Middle frontal gyrus (tissue), 1 donor: ENCODE measurements around the gene SLC35C1.

ENCODE experiments used
- DNase-seq: peaks from one replicate; pipeline ENCODE4 v3.0.0-alpha.2; 2015; ENCODE audit warnings: low spot score; ENCODE audit errors: extremely low spot score

Gene SLC35C1

DNA sequence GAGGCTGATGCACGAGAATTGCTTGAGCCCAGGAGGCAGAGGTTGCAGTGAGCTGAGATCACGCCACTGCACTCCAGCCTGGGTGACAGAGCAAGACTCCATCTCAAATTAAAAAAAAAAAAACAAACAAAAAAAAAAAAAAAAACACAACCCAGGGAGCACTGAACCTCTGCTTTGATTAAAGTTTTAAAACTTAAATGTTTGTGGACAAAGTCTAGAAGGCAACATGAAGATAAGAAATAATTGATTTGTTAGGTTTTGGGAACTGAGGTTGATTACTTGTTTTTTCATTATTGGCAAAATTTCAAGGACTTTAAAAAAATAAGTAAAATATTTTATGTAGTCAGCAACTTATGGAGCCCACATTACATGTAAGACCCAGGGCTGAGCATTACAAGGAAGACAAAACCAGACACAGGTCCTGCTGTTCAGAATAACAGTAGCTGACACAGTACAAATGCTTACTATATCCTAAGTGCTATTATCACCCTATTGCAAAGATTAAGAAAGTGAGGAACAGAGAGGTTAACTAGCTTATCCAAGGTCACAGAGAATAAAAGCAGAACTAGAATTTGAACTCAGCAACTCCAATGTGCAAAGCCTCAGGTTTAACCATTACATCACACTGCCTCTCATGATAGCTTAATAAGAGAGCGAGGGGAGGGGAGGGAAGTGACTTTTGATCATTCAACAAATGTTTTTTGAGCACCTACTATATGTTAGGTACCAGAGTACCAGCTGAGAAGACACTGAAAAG is 40.1 kb downstream of the SLC35C1 start:
- DNase-seq, result no peak

DNA sequence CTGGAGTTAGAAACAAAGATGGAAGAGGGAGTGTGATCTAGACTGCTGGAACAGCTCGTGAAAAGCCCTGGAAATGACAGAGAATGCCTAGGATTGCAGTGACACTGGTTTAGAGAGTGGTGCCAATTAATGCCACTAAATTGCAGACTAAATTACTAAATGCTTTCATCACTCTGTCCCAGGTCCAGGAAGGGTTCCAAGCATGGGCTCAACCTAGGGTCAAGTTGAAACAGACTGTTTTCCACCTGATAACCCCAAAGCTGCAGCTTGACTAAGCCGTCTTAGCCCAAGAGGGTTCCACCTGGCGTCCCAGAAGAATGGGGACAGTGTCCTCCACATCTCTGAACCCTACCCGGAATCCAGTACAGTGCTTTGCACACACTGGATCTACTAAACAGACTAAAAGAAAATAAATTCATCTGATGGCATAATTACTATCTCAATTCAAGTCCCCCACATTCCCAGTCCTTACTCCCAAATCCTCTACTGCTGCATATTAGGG is 41.3 kb downstream of the SLC35C1 start:
- DNase-seq, result no peak

DNA sequence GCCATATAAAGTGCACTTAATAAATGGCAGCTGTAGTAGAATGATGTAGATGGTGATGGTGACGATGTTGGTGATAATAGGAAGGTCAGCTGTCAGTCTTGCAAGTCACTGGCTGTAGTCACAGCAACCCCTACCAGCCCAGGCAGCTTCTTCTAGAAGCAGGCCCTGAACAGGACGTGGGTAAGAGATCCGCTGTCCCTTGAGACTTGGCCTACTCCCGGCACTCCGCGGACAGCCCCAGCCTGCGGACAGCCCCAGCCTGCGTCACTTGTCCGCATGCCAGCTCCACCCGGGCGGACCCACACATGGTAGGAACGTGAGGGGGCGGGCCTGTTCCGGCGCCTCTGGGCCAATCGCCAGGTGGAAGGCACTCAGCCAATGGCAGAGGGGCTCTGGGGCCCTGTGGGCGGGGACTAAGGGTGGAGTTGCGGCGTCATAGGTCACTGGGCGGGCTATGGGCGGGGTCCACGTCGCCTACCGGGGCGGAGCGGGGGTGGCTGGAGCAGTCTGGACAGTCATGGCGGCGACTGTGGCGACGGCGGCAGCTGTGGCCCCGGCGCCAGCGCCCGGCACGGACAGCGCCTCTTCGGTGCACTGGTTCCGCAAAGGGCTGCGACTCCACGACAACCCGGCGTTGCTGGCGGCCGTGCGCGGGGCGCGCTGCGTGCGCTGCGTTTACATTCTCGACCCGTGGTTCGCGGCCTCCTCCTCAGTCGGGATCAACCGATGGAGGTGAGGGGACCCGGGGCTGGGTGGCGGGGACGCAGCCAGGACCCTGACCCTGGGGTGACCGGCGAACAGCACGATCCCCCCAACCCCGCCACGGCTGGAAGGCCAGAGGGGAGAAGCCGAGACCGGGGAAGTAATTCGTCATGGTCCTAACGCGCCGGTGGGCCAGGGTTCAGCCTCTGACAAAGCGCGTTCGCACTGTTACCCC is 42.3 kb downstream of the SLC35C1 start, which contains the start of gene CRY2:
Gene CRY2, plus strand, starts transcription at position 502 of the 937 bp plus-strand sequence. Its CDS starts 16 bp downstream, at position 518.
- DNase-seq, result peak; percentile 95

DNA sequence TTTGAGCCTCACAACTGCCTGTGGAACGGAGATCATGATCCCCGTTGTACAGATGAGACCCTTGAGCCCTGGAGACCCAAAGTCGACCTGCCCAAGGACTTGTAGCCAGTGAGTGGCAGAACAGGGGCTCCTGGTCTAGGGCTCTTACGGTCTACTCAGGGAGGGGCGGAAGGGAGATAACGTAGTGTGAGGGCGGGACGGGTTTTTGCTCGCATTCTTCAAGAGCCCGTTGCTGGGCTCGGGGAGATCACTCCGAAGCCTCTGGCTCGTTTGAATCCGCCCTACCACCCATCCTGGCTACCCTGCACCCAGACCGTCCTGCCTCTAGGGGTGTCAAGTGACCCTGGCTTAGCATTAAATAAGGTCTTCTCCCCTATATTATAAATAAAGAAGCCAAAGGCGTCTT is 43.0 kb downstream of the SLC35C1 start:
- no peak for DNase-seq

DNA sequence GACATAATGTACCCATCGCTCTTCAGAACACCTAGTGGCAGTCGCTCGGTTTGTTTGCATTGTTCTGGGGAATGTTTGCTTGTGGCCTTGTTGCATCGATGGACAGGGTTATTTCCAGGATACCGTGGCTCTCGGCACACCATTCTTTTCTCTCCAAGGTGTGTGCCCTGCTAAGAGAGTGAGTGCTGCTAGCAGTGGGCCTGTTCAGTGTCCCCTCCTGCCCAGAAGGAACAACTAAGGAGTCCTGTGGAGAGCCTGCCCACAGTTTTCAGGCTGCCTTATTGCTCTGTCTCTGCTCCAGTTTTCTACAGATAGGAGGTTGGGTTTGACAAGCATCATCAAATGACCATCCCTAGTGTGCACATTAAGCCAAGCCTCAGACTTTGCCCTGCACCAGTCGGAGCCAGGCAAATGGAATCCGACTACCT is 43.7 kb downstream of the SLC35C1 start:
- DNase-seq, result no peak

DNA sequence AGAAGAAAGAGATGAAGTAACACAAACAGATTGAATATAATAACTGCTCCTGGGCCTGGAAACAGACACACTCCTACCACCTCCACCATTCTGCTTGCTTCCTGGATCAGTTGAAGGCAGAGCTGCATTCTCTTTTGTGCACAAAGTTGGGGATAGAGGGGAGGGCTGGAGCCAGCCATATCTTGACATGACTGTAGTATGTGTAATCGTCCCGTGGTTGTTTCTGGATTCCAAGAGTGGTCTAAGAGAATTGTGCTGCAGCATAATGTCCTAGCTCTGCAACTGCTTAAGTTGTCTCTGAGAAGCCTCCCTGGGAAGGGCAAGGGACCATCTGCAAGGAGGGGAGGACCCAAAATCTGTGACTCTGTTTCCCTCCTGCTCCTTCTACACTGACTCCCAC is 45.5 kb downstream of the SLC35C1 start:
- DNase-seq, result no peak

DNA sequence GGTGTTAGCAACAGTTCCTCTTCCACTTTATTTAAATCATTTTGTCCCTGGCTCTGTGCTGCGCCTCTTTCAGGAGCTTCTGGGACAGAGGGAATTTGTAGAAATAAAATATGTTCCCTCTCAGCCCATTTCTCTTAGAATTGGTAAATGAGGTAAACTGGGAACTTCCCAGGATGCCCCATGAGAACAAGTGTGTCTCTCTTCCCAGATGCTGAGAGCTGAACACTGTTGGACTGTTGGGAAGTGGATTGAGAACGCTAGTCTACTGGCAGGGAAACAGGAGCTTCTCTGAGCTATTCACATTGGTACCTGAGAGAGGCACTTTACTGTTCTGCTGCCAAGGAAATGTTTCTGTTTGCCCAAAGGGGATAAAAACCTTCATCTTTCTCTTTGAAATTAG is 46.3 kb downstream of the SLC35C1 start:
- no peak for DNase-seq

DNA sequence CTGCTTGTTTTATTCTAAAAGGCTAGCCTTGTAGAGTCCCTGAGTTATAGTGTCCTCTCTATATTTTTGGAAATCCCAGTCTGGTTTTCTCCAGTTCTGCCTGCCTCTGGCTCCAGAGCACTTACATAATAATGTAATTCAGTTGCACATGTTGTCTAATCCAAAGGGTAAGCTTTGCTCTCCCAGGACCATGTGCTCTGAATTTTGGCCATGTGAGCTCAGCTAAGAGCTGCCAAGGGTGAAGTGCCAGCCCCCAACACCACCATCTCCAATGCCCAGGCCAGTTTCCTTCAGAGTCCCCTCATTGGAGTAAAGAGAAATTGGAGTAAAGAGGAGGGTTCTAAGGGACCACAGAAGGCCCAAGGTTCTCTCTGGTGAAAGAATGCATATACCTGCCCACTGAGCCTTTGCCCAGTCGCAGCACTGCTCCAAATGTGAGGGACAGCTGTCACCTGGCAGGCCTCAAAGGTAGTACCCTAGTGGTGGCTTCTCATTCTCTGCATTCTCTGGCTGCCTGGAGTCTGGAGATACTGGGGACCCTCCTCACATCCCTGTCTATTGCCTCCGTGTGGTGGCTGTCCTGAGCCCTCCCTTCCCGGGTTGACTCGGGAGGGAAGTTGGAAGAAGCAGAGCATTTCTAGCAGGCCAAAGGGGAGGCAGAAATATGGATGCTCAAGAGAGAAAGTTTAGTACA is 47.2 kb downstream of the SLC35C1 start:
- DNase-seq, result no peak

DNA sequence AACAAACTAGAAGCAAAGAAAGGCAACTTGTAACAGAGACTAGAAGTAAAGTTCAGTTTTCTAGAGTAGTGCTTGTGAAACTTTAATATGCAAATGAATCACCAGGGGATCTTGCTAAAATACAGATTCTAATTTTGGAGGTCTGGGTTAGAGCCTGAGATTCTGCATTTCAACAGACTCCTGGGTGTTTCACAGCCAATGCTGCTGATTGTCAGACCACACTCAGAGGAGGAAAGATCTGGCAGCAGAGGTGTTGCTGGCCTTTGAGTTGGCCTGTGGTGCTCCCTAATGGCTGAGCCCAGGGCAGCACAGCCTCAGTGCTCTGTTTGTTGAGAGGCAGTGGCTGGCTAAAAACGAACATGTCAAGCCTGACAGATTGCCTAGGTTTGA is 47.8 kb downstream of the SLC35C1 start:
- DNase-seq, result no peak

DNA sequence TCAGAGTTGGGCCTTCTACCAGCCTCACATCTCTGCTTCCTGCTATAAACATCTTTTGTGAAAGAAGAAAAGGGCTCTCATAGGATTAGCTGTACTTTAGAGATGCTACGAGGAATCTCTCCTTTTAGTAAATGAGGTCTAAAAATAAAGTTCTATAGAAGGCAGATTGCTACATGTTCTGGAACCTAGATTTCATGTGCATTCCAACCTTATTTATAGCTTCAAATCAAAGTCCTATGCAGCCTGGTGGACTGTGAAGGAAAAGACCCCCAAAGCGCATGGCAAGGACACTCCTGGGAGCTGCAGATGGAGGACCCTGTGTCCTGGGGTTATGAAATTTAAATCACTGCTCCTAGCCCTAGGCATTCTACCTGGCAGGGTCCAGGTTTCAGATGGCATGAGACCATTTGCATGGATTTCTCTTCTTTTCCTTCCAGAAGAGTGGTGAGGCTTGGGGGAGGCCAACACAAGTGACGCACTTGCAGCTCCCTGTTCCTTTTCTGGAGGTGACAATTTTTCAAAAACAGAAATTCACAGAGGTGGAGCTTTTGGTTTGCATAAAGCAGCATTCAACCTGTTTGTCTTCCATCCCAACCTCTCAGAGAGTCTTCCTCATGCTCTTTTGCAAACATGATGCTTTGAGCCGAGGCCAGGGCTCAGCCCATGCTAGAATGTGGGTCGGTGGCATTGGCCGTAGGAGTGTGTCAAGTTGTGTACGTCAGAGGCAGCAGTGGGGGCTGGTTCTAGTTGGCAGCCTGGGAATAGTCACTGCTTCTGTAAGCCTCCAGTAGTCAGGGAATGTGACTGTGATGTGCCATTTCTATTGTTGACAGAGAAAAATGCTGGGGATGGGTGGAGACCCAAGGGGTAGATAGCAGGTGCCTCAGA is 48.6 kb downstream of the SLC35C1 start:
- DNase-seq, result peak; percentile 53

DNA sequence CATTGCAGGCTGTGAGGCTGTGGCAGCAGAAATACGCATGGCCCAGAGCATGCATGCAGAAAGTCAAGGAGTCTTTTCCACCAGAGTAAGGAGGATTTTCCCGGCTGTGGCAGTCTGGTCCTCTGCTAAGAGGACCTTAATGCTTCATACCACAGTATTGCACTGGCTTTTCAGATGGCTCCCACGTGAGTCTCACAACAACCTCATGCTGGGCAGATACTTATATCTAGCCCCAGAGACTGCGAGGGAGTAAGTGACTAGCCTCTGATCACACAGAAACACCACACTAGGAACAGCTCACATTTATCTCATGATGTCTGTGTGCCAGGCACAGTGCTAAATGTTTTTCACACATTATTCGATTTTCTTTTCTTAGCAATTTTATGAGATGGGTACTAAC is 50.4 kb downstream of the SLC35C1 start:
- no peak for DNase-seq

DNA sequence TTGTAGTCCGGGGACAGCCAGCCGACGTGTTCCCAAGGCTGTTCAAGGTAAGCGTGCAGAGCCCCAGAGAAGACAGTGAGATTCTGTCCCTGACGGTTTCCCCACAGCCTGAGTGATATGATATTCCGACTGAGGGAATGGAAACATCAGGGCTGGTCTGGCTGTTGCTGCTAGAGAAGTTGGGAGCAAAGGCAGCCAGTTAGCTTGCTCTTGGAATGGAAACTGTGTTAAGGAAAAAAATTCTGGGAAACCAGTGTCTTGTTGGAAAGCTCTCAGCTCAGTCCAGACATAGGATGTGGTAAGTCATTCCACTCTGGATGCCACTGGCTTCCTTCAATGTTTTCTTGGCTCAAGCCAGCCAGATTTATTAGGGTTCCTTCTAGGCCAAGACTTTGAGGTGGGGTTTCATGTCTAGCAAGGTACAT is 51.1 kb downstream of the SLC35C1 start:
- no peak for DNase-seq

DNA sequence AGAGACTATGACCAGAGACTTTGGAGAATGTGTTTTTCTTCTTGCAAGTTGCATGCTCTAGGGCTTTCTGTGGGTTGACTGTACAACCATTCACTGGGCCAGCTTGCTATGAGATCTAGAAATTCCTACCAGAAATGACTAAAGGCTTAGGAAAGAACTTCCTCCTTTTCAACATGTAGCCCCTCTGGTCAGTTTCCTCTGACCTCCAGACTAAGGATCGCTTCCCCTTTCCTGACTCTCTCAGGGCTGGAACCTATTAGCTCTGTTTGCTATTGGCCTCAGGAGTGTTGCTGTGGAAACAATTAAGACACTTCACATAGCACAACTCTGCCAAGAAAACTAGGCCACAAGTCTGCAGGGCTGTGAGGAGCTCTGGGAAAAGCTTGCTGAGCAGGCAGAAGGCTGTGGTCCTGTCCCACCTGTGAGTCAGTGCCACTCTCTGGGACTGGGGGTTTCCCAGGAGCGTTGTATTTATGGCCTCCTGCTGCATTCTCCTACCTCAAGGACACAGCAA is 53.1 kb downstream of the SLC35C1 start:
- no peak for DNase-seq

DNA sequence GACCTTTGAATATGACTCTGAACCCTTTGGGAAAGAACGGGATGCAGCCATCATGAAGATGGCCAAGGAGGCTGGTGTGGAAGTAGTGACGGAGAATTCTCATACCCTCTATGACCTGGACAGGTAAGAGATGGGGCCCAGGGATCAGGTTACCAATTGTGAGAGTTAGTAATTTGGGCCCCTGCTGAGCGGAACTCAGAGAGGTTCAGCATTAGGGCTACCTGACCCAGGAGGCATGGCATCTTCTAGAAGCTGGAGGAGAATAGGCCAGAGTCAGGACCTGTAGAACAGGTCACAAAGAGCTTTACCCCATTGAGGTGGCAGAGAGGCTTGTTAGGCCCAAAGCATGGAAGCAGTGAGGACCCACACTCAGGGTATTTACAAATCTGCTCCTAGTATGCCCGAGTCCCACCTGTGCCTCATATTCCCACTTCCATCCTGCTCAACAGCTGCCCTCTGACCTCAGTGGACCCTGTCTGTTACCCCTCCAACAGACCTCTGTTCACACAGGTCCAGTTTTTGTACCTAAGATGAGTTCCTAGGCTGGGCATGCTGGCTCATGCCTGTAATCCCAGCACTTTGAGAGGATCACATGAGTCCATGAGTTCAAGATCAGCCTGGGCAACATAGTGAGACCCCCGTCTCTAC is 53.9 kb downstream of the SLC35C1 start:
- no peak for DNase-seq

DNA sequence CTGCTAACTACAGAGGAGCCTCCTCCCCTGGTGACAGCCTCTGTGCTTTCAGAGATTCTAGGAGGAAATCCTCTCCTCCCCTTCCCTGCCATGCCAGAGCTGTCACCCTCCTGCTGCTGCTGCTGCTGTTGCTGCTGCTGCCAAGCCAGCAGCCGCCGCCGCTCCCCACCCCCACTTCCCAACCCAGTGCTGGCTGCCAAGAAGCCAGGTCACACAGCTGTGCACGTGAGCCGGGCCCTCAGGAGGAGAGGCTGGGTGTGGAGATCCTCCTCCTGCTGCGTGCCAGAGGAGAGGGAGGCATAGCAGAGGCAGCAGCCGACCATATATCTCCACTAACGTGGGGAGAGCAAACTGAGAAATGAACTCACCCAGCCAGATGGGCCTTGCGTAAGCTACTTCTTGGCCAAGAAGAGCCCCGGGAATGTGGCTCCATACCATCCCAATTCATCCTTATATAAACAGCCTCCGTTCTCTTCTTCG is 54.8 kb downstream of the SLC35C1 start:
- peak; percentile 77 for DNase-seq

DNA sequence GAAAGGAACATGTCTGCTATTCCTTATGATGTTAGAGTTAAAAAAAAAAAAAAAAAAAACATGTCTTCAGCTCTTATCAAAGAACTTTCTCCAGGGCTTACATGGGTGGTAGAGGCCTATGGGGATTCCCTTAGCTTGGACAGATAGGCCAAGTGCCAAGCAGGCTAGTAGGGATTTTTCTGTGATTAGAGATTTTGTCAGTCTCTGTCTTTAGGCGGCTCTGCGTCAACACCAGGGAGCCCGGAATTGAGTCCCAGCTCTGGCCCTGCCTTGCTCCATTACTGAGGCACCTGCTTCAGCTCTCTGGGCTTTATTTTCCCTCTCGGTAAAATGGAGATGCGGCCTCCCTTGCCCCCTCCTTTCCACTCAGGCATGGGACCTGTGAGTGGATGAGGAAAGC is 55.4 kb downstream of the SLC35C1 start:
- no peak for DNase-seq

DNA sequence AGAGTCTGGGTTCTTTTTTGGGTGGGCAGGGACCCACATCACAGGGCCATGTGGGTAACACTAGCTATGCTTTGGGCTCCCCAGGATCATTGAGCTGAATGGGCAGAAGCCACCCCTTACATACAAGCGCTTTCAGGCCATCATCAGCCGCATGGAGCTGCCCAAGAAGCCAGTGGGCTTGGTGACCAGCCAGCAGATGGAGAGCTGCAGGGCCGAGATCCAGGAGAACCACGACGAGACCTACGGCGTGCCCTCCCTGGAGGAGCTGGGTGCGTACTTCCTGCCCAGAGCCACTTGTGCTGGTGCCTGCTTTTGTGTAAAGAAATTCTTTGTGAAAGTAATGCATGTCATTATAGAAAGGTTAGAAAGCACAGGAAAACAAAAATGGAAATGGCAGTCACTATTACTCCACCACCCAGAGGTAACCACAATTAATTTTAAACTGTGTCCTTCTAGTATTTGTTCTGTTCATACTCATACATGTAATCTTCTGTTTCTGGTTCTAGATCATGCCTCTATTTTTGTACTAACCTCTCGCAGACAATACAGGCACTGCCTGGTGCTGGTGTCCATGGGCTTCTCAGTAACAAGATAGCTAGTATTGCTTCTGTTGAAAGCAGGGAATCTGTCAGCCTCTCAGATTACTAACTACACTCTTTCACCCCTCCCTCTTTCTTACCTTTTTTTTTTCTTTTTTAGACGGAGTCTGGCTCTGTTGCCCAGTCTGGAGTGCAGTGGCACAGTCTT is 56.0 kb downstream of the SLC35C1 start:
- no peak for DNase-seq
